ENCODE data around the gene GFAP.

GFAP gene

DNA sequence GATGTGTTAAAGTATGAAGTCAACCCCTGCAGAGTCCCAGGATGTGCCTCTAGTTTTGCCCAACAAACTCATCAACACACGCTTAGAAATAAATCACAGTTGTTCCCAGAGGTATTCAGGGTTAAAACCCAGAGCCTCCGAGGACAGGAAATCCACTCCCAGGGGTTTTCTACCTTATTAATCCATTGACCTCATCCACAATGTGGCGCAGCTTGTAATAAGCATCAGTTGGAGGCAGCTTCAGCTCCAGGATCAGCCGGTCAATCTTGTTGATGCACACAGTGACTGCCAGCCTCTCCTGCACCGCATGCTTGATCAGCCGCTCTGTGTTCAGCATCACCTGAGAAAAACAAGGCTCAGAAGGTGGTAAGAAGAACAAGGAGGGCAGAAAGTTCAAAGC, 39.5 kb downstream of the GFAP start:
- DNase-seq (ENCODE audit: low read depth), result no peak
- no peak overlapping the region for H3K4me3 ChIP-seq (ENCODE audit: low read length)
- TF ChIP-seq, protein P1, sequence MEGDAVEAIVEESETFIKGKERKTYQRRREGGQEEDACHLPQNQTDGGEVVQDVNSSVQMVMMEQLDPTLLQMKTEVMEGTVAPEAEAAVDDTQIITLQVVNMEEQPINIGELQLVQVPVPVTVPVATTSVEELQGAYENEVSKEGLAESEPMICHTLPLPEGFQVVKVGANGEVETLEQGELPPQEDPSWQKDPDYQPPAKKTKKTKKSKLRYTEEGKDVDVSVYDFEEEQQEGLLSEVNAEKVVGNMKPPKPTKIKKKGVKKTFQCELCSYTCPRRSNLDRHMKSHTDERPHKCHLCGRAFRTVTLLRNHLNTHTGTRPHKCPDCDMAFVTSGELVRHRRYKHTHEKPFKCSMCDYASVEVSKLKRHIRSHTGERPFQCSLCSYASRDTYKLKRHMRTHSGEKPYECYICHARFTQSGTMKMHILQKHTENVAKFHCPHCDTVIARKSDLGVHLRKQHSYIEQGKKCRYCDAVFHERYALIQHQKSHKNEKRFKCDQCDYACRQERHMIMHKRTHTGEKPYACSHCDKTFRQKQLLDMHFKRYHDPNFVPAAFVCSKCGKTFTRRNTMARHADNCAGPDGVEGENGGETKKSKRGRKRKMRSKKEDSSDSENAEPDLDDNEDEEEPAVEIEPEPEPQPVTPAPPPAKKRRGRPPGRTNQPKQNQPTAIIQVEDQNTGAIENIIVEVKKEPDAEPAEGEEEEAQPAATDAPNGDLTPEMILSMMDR (IDR thresholded peaks at IDR 0.05; ENCODE audit: insufficient read depth, low read depth, low read length, missing control alignments), result no peak

DNA sequence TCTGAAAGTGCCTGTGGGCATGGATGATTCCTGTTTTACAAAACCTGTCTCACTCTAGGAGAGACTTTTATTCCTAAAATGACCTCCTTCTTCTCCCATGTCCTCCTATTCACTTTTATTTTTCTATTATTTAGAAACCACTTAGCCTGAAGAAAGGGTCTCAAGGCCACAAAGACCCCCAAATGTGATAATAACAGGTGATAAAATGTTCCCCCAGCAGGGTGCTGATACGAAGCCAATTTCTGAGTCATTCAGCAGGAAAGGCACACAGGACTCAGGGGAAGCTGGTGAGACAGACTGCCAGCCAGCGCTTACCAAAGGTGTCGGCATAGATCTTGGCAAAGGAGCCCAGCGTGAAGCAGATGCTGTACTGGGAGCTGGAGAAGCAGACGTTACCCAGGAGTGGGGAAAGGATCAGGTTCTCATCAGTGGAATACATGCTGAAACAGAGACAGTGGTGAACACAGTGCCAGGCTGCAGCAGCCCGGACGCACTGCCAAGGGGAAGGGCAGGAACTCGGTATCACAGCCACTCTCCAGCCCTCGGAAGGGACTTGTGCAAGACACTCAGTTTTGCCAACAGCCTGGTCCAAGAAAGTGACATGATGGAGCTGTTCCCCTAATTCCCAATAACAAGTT, 43.0 kb downstream of the GFAP start:
- no peak overlapping the region for H3K4me3 ChIP-seq (ENCODE audit: low read length)
- no peak for DNase-seq (ENCODE audit: low read depth)
- TF ChIP-seq, protein P1 (IDR thresholded peaks at IDR 0.05; ENCODE audit: insufficient read depth, low read depth, low read length, missing control alignments), result no peak

GRCh38 chr17:44871556-44871955, 43.7 kb downstream of the GFAP start:
- H3K4me3 ChIP-seq (ENCODE audit: low read length), result no peak overlapping the region
- TF ChIP-seq, protein P1 (IDR thresholded peaks at IDR 0.05; ENCODE audit: insufficient read depth, low read depth, low read length, missing control alignments), result no peak
- no peak for DNase-seq (ENCODE audit: low read depth)

- DNase-seq (ENCODE audit: low read depth), result no peak
Observed at GRCh38 chr17:44867841-44868240, 47.5 kb downstream of the GFAP start.

DNA sequence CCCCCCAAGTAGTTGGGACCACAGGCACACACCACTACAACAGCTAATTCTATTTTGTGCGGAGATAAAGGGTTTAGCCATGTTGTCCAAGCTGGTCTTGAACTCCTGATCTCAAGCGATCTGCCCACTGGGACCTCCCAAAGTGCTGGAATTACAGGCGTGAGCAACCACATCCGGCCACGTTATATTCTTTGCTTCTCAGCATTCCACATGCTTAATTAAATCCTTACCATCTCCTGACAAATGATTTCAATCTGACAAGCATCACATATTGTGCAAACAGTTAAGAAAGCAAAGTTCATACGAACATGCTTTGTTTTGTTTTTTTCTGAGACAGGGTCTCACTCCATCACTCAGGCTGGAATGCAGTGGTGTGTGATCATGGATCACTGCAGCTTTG, 49.4 kb downstream of the GFAP start:
- TF ChIP-seq, protein P1 (IDR thresholded peaks at IDR 0.05; ENCODE audit: insufficient read depth, low read depth, low read length, missing control alignments), result no peak
- H3K4me3 ChIP-seq (ENCODE audit: low read length), result no peak overlapping the region
- DNase-seq (ENCODE audit: low read depth), result no peak

More at GRCh38 chr17:44867841-44868240, 47.5 kb downstream of the GFAP start:
- no peak overlapping the region for H3K4me3 ChIP-seq (ENCODE audit: low read length)
- TF ChIP-seq, protein P1 (IDR thresholded peaks at IDR 0.05; ENCODE audit: insufficient read depth, low read depth, low read length, missing control alignments), result no peak

DNA sequence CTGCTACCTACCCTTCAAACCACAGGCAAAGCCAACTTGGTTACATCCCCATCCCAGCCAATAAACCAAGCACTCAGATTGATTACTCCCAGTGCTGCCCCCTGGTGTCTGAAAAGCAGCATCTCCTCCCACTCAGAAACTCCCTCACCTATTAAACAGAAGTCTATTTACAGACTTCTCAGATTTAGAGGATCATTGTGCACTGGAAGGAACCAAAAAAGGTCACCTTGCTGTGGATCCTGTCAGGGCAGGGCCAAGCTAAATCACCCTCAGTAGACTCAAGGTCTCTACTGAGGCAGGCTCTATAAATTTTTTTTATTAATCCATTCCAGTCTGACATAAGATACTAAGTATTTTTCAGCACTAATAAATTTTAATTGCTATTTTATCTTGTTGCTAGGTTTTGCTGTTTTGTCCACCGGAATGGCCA, 50.1 kb downstream of the GFAP start:
- TF ChIP-seq, protein P1 (IDR thresholded peaks at IDR 0.05; ENCODE audit: insufficient read depth, low read depth, low read length, missing control alignments), result peak; percentile 90
- no peak overlapping the region for H3K4me3 ChIP-seq (ENCODE audit: low read length)

DNA sequence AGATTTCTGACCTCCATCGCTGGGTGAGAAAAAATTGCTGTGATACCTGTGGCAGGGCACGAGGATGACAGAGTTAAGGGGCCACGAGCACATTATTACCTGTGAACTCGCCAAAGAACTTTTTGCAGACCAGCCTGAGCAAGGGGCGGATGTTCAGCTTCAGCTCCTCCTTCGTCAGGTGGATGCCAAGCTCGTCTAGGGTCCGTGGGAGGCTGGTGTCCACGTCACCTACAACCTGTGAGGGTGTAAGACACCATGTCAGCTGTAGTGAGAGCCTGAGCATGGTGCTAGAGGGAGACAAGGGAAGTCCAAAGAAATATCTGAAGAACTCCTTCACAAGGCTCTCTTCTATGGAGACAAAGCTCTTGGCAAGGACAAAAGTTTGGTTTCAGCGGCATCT, 50.5 kb downstream of the GFAP start:
- DNase-seq (ENCODE audit: low read depth), result no peak
- TF ChIP-seq, protein P1 (IDR thresholded peaks at IDR 0.05; ENCODE audit: insufficient read depth, low read depth, low read length, missing control alignments), result no peak
- H3K4me3 ChIP-seq (ENCODE audit: low read length), result no peak overlapping the region

More for the DNA sequence above, 50.1 kb downstream of the GFAP start:
- peak; percentile 75 for DNase-seq (ENCODE audit: low read depth)

Data from epithelial cell of esophagus (primary cell).